GM12878 (cell line): ENCODE measurements around the gene AK8. TPM values are rescaled to one million over a fixed set of nuclear protein-coding genes. Genes with fewer than 3 reads are reported as not detected.
A peak's percentile ranks its signal among the peaks of the same experiment; 100 is the strongest.

ENCODE experiments used
- ATAC-seq: fragments of 200-7000 bp; cut with Tn5 transposase; 3 replicates; pipeline ENCODE4 v1.9.1; 2020; ENCODE audit warnings: mild to moderate bottlenecking, moderate library complexity
- BruUV-seq: library from RNA; stranded (reverse); fragments of 400-500 nt; replicated peaks from 2 replicates; lab custom pipeline; 2021; lab: Mats Ljungman, UMichigan
- CTCF ChIA-PET: fragments of 300-600 bp; sonication (Branson Sonifier 250); formaldehyde crosslinking; extraction: SDS; loops from one replicate; lab custom pipeline; 2021; ENCODE audit warnings: inconsistent platforms; lab: Yijun Ruan, JAX
- POLR2A ChIA-PET: fragments of 350-600 bp; formaldehyde crosslinking; extraction: SDS; loops from one replicate; lab custom pipeline; 2021; ENCODE audit warnings: inconsistent platforms; lab: Charles Lee
- RAD21 ChIA-PET: fragments of 300-600 bp; sonication (Branson Sonifier 250); formaldehyde crosslinking; loops from one replicate; lab custom pipeline; 2023; ENCODE audit warnings: antibody characterized with exemption; ENCODE audit not compliant: unreplicated experiment; lab: Charles Lee
- SMC1A ChIA-PET: fragments of 300-600 bp; sonication (Branson Sonifier 250); formaldehyde crosslinking; loops from one replicate; lab custom pipeline; 2023; ENCODE audit not compliant: unreplicated experiment, uncharacterized antibody; lab: Charles Lee
- DNase-seq: peaks from one replicate; pipeline ENCODE4 v3.0.0-alpha.2; 2011; ENCODE audit warnings: low read depth, low spot score
- FAIRE-seq: peaks from 3 replicates; lab custom pipeline; 2011; peaks lifted over from hg19 to GRCh38; lab: Jason Lieb, UNC
- H2AFZ ChIP-seq: 2 replicates; pipeline ENCODE4 v1.6.0; 2011; ENCODE audit warnings: low read depth, low read length, control low read depth; ENCODE audit not compliant: control insufficient read depth
- H3K27ac ChIP-seq: 2 replicates; pipeline ENCODE4 v1.5.1; 2011; ENCODE audit warnings: control low read depth; ENCODE audit not compliant: control insufficient read depth, insufficient read depth
- H3K27me3 ChIP-seq, 2 experiments: replicated peaks in 1 of 2; 2 replicates each; pipeline versions ENCODE4 v1.6.0 to v1.6.1; 2011; ENCODE audit warnings: low read length in 1 of 2; ENCODE audit not compliant: control insufficient read depth in 2 of 2, insufficient read depth in 2 of 2
- H3K36me3 ChIP-seq, 2 experiments: 2 replicates each; pipeline ENCODE4 v1.5.1; 2011; ENCODE audit warnings: low read length in 1 of 2; ENCODE audit not compliant: control insufficient read depth in 2 of 2, insufficient read depth in 2 of 2
- H3K4me1 ChIP-seq: 2 replicates; pipeline ENCODE4 v1.6.1; 2011; ENCODE audit warnings: mild to moderate bottlenecking, low read length, moderate library complexity, mixed read lengths; ENCODE audit not compliant: control insufficient read depth, insufficient read depth
- H3K4me2 ChIP-seq: 2 replicates; pipeline ENCODE4 v1.6.0; 2011; ENCODE audit warnings: control low read depth; ENCODE audit not compliant: control insufficient read depth, insufficient read depth
- H3K4me3 ChIP-seq: fragments of 200-600 bp; sonication (generic); 2 replicates; pipeline ENCODE4 v1.5.1; 2016
- H3K79me2 ChIP-seq: 2 replicates; pipeline ENCODE4 v1.6.0; 2011; ENCODE audit warnings: low read length; ENCODE audit not compliant: control insufficient read depth, insufficient read depth
- H3K9ac ChIP-seq: 2 replicates; pipeline ENCODE4 v1.8.0; 2011; ENCODE audit warnings: low read length, control low read depth, mixed read lengths; ENCODE audit not compliant: control insufficient read depth, insufficient read depth
- H3K9me3 ChIP-seq: replicated peaks from 3 replicates; pipeline ENCODE4 v1.5.1; 2011; ENCODE audit warnings: mild to moderate bottlenecking, low read length; ENCODE audit not compliant: control insufficient read depth, insufficient read depth
- H4K20me1 ChIP-seq: 2 replicates; pipeline ENCODE4 v1.6.0; 2011; ENCODE audit not compliant: control insufficient read depth, insufficient read depth
- IKZF1 ChIP-seq: fragments of 450-650 bp; conservative IDR thresholded peaks from 2 replicates; pipeline ENCODE4 v1.6.1; 2017; ENCODE audit warnings: antibody characterized with exemption, mild to moderate bottlenecking
- LARP7 ChIP-seq: fragments of 450-650 bp; IDR thresholded peaks from 2 replicates; pipeline ENCODE4 v1.6.1; 2017; ENCODE audit warnings: mild to moderate bottlenecking
- MTA2 ChIP-seq: fragments of 450-650 bp; IDR thresholded peaks from 2 replicates; pipeline ENCODE4 v1.6.1; 2016; ENCODE audit warnings: low read depth, mild to moderate bottlenecking, moderate library complexity
- NR2C2 ChIP-seq: IDR thresholded peaks from 2 replicates; pipeline ENCODE4 v1.6.1; 2011; ENCODE audit warnings: borderline replicate concordance, low read depth; ENCODE audit not compliant: control insufficient read depth, insufficient read length
- RUNX3 ChIP-seq: IDR thresholded peaks from 2 replicates; pipeline ENCODE4 v1.6.1; 2012; ENCODE audit warnings: low read length, inconsistent platforms
- TBL1XR1 ChIP-seq: IDR thresholded peaks from 2 replicates; pipeline ENCODE4 v1.6.1; 2012; ENCODE audit warnings: low read depth, low read length, improper control_type of control experiment
- ZBED1 ChIP-seq: IDR thresholded peaks from 2 replicates; pipeline ENCODE4 v1.6.1; 2016; ENCODE audit warnings: borderline replicate concordance
- ZZZ3 ChIP-seq: IDR thresholded peaks from 2 replicates; pipeline ENCODE4 v1.6.1; 2011; ENCODE audit warnings: low read depth; ENCODE audit not compliant: control insufficient read depth, insufficient read length
- WGBS: methylation state at CpG from one replicate; pipeline ENCODE4 v1.1.6; 2016; ENCODE audit warnings: low lambda C conversion rate; ENCODE audit not compliant: insufficient replicate concordance, insufficient coverage; ENCODE audit errors: missing lambda C conversion rate; 5-methylcytosine and 5-hydroxymethylcytosine counted together
- in situ Hi-C: fragments of 300-500 bp; cut with MboI; formaldehyde crosslinking; loops from 9 replicates; pipeline ENCODE4 v1.14.3; 2018; ENCODE audit warnings: mixed read lengths
- intact Hi-C: fragments of 100-400 bp; cut with micrococcal nuclease; formaldehyde crosslinking; loops from one replicate; pipeline ENCODE4 v1.14.2; 2022; ENCODE audit not compliant: unreplicated experiment
- polyA plus RNA-seq, 11 experiments: library from polyadenylated mRNA; depleted of rRNA in 4 of 11; unstranded in 6 of 11; stranded (reverse) in 5 of 11; fragments of >200 nt; fragmentation: Nextera tagmentation in 4 of 11; fragmentation: Illumina TruSeq in 1 of 11; extraction: Ambion mirVana in 4 of 11; extraction: Trizol in 1 of 11; gene quantifications; 1 replicate in 1 of 11; 2 replicates in 10 of 11; pipeline versions ENCODE4 v1.2.1 to v1.2.3, GENCODE V29; 2011 to 2016; ENCODE audit warnings: inconsistent platforms in 2 of 11, missing spikeins in 2 of 11, low read depth in 1 of 11
- total RNA-seq, 4 experiments: library from RNA; depleted of rRNA in 3 of 4; stranded (reverse); fragments of >200 nt in 3 of 4; fragmentation: Illumina TruSeq in 1 of 4; extraction: Trizol in 1 of 4; gene quantifications; 2 replicates each; pipeline versions ENCODE4 v1.2.1 to v1.2.3, GENCODE V29; 2013 to 2021
- TF ChIP-seq, protein P1 (sequence below): fragments of 450-650 bp; IDR thresholded peaks from 2 replicates; pipeline ENCODE4 v1.6.1; 2016; ENCODE audit warnings: mild to moderate bottlenecking

The AK8 gene
- total and polyA plus RNA-seq, 10 of the 15 experiments (the other 5 are each of a cell fraction or from before 2014, with no cell fraction given) = 0.03 to 0.12 (median 0.06) TPM; not detected in 5

DNA sequence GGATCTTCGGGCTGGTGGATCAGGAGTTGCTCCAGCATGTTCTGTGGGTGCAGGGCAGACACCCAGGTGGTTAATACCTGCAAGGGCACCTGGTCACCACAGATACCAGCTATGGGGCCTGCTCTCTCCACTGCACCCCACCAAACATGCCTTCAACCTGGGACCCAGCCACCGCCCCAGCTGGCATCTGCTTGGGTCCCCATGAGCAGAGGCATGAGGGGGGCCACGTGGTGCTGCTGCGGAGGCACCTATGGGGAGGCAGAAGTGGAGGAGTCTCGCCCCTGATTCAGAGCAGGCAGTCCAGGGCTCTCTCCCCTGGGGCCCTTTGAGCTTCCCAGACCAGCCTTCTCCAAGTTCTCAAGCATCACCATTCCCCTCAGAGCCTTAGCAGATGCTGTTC, 2.9 kb downstream of the AK8 start (continued):
- TF ChIP-seq, protein P1, sequence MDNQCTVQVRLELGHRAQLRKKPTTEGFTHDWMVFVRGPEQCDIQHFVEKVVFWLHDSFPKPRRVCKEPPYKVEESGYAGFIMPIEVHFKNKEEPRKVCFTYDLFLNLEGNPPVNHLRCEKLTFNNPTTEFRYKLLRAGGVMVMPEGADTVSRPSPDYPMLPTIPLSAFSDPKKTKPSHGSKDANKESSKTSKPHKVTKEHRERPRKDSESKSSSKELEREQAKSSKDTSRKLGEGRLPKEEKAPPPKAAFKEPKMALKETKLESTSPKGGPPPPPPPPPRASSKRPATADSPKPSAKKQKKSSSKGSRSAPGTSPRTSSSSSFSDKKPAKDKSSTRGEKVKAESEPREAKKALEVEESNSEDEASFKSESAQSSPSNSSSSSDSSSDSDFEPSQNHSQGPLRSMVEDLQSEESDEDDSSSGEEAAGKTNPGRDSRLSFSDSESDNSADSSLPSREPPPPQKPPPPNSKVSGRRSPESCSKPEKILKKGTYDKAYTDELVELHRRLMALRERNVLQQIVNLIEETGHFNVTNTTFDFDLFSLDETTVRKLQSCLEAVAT = no peak

DNA sequence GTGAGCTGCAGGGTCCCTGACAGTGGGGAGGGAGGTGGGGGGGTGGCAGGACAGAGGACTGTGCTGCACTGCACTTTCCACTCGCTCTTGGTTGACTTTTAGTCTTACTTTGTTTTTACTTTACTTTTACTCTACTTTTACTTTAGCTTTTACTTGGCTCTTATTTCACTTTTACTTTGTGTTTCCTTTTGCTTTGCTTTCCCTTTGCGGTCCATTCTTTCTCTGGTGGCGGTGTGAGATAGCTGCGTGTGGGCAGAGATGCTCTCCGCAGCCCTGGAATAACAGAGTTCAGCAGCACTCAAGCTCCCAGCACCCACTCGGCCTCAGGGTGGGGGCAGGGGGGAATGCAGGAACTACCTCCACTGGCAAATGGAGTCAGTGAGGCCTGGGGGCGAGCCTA, 4.7 kb downstream of the AK8 start:
- no peaks in the 10 kb centered on the region for H3K4me1 ChIP-seq
- ChIA-PET RAD21 (no interaction called here), CTCF (interaction anchor here (1.6 kb wide), 1 partner anchor 28 kb away, joined by 6 read pairs; no protein-coding TSS in a partner anchor), SMC1A (no interaction called here), POLR2A (no interaction called here)
- H3K79me2 ChIP-seq = no peaks in the 10 kb centered on the region
- no peaks in the 10 kb centered on the region for H4K20me1 ChIP-seq
- H3K27me3 ChIP-seq = peaks cover 0 to 4% of the 10 kb centered on the region in 2 experiments; a peak in 1 of 4 replicates
- in situ Hi-C loops = no loop called here
- no peak for DNase-seq
- intact Hi-C loops = no loop called here
- no TSS peak for BruUV-seq
- 16% methylated on average over 7 of the region's 7 CpGs for WGBS
- no peak overlapping the region for H3K9ac ChIP-seq
- peak overlapping the region; percentile 77 for H2AFZ ChIP-seq
- H3K4me3 ChIP-seq = peak overlapping the region; percentile 42; the same call in 1 of the 2 replicates
- H3K27ac ChIP-seq = no peak overlapping the region
- H3K4me2 ChIP-seq = peak overlapping the region; percentile 59; the same call in 1 of the 2 replicates
- TF ChIP-seq NR2C2 (no peak), IKZF1 (no peak), LARP7 (no peak), RUNX3 (peak; percentile 26), ZZZ3 (no peak), TBL1XR1 (no peak), ZBED1 (no peak), MTA2 (no peak)
- ATAC-seq = no peak
- FAIRE-seq = no peak
- H3K9me3 ChIP-seq = no peaks in the 10 kb centered on the region
- no peaks in the 10 kb centered on the region for H3K36me3 ChIP-seq
